ENCODE results near the gene ARVCF. TPM values are rescaled to one million over a fixed set of nuclear protein-coding genes. Genes with fewer than 3 reads are reported as not detected.
A peak's percentile ranks its signal among the peaks of the same experiment; 100 is the strongest.
"Not testable (repeated sequence)": the region's sequence is repeated elsewhere in the genome, so short reads cannot be mapped to it uniquely, and the experiment has no call there.

The ARVCF gene
- polyA plus RNA-seq, 6 donors from 2014 or later: 0.24 to 2.5 (median 0.56) TPM; not detected in 1

GRCh38 chr22:19940536-19941364, 75.9 kb downstream of the ARVCF start:
- Mint-ChIP-seq H3K36me3 (peaks cover 13 to 15% of the 10 kb centered on the region in 2 donors), H3K4me1 (peaks cover 36 to 56% (median 47%) of the 10 kb centered on the region in 3 donors), H3K27me3 (no peaks in the 10 kb centered on the region), H3K4me3 (peak overlapping the region; percentile 91 to 97 (median 96)), H3K9me3 (peaks cover 5 to 13% (median 9%) of the 10 kb centered on the region in 7 donors), H3K27ac (peak overlapping the region; percentile 47 to 96 (median 91))
- ATAC-seq (ENCODE audit: low read depth in 2 of 2): no peak
- DNase-seq: no peak

- ATAC-seq (ENCODE audit: low read depth in 2 of 2): no peak
- no peak for DNase-seq
- peak overlapping the region in 1 of 8 donors; percentile 96 for H3K4me3 Mint-ChIP-seq
- peaks cover 9 to 19% (median 13%) of the 10 kb centered on the region in 7 donors for H3K9me3 Mint-ChIP-seq
- no peaks in the 10 kb centered on the region for H3K27me3 Mint-ChIP-seq
- peak overlapping the region in 1 of 6 donors; percentile 8 for H3K27ac Mint-ChIP-seq
- peaks cover 21 to 34% (median 29%) of the 10 kb centered on the region in 3 donors for H3K4me1 Mint-ChIP-seq
- peaks cover 13 to 23% of the 10 kb centered on the region in 2 donors for H3K36me3 Mint-ChIP-seq
These were observed 78.8 kb downstream of the ARVCF start for GRCh38 chr22:19937616-19938473.

- DNase-seq (no peak), ATAC-seq (ENCODE audit: low read depth in 2 of 2) (no peak)
- H3K27me3 Mint-ChIP-seq: no peaks in the 10 kb centered on the region
- peaks cover 16 to 28% (median 24%) of the 10 kb centered on the region in 3 donors for H3K4me1 Mint-ChIP-seq
- peak overlapping the region in 2 of 6 donors; percentile 15 to 68 for H3K27ac Mint-ChIP-seq
- H3K4me3 Mint-ChIP-seq: no peak overlapping the region
- peaks cover 13 to 23% of the 10 kb centered on the region in 2 donors for H3K36me3 Mint-ChIP-seq
- peaks cover 9 to 19% (median 13%) of the 10 kb centered on the region in 7 donors for H3K9me3 Mint-ChIP-seq
These were observed 80.1 kb downstream of the ARVCF start for GRCh38 chr22:19936513-19936912.

GRCh38 chr22:19935123-19935718, 81.4 kb downstream of the ARVCF start:
- H3K27ac Mint-ChIP-seq; H3K27me3 Mint-ChIP-seq; H3K4me3 Mint-ChIP-seq; ATAC-seq (ENCODE audit: low read depth in 2 of 2); DNase-seq: not testable (repeated sequence)
- Mint-ChIP-seq H3K36me3 (peaks cover 13 to 23% of the 10 kb centered on the region in 2 donors), H3K4me1 (peaks cover 10 to 18% (median 17%) of the 10 kb centered on the region in 3 donors), H3K9me3 (peaks cover 9 to 19% (median 13%) of the 10 kb centered on the region in 7 donors)

GRCh38 chr22:19933341-19934241, 83.0 kb downstream of the ARVCF start:
- no peak for DNase-seq
- Mint-ChIP-seq H3K4me3 (no peak overlapping the region), H3K36me3 (peaks cover 13 to 23% of the 10 kb centered on the region in 2 donors), H3K9me3 (peaks cover 9 to 19% (median 13%) of the 10 kb centered on the region in 7 donors), H3K27ac (no peak overlapping the region), H3K27me3 (no peaks in the 10 kb centered on the region), H3K4me1 (peaks cover 10 to 18% (median 11%) of the 10 kb centered on the region in 3 donors)
- no peak for ATAC-seq (ENCODE audit: low read depth in 2 of 2)

GRCh38 chr22:19932367-19933206, 84.0 kb downstream of the ARVCF start:
- DNase-seq: no peak
- Mint-ChIP-seq H3K36me3 (peaks cover 18 to 31% of the 10 kb centered on the region in 2 donors), H3K4me1 (peaks cover 10 to 18% (median 11%) of the 10 kb centered on the region in 3 donors), H3K27me3 (no peaks in the 10 kb centered on the region), H3K9me3 (peaks cover 9 to 19% (median 13%) of the 10 kb centered on the region in 7 donors), H3K27ac (peak overlapping the region in 1 of 6 donors; percentile 7), H3K4me3 (no peak overlapping the region)
- ATAC-seq (ENCODE audit: low read depth in 2 of 2): no peak

- no peak for DNase-seq
- peaks cover 10 to 15% (median 11%) of the 10 kb centered on the region in 3 donors for H3K4me1 Mint-ChIP-seq
- peaks cover 5 to 14% (median 12%) of the 10 kb centered on the region in 7 donors for H3K9me3 Mint-ChIP-seq
- H3K27ac Mint-ChIP-seq: peak overlapping the region in 2 of 6 donors; percentile 41 to 47
- ATAC-seq (ENCODE audit: low read depth in 2 of 2): no peak
- no peak overlapping the region for H3K4me3 Mint-ChIP-seq
- peaks cover 11 to 23% of the 10 kb centered on the region in 2 donors for H3K36me3 Mint-ChIP-seq
- no peaks in the 10 kb centered on the region for H3K27me3 Mint-ChIP-seq
These were observed 85.1 kb downstream of the ARVCF start for GRCh38 chr22:19931514-19931913.

- no peak for DNase-seq
- peak overlapping the region in 1 of 8 donors; percentile 16 for H3K4me3 Mint-ChIP-seq
- H3K9me3 Mint-ChIP-seq: peaks cover 0 to 7% (median 6%) of the 10 kb centered on the region in 7 donors
- H3K27me3 Mint-ChIP-seq: no peaks in the 10 kb centered on the region
- H3K4me1 Mint-ChIP-seq: peaks cover 10 to 12% (median 11%) of the 10 kb centered on the region in 3 donors
- peaks cover 5 to 16% of the 10 kb centered on the region in 2 donors for H3K36me3 Mint-ChIP-seq
- H3K27ac Mint-ChIP-seq: peak overlapping the region in 2 of 6 donors; percentile 82 to 93
- ATAC-seq (ENCODE audit: low read depth in 2 of 2): no peak
These were observed 85.8 kb downstream of the ARVCF start for GRCh38 chr22:19930551-19931486.

- DNase-seq (no peak), ATAC-seq (ENCODE audit: low read depth in 2 of 2) (no peak)
- H3K27ac Mint-ChIP-seq: peak overlapping the region in 1 of 6 donors; percentile 82
- peaks cover 0 to 2% (median 0%) of the 10 kb centered on the region in 7 donors for H3K9me3 Mint-ChIP-seq
- H3K36me3 Mint-ChIP-seq: peaks cover 5 to 7% of the 10 kb centered on the region in 2 donors
- H3K4me1 Mint-ChIP-seq: peaks cover 10 to 12% (median 11%) of the 10 kb centered on the region in 3 donors
- H3K4me3 Mint-ChIP-seq: no peak overlapping the region
- H3K27me3 Mint-ChIP-seq: no peaks in the 10 kb centered on the region
These were observed 86.8 kb downstream of the ARVCF start for GRCh38 chr22:19929586-19930550.

GRCh38 chr22:19928207-19928606, 88.4 kb downstream of the ARVCF start:
- Mint-ChIP-seq H3K27ac (peak overlapping the region in 1 of 6 donors; percentile 34), H3K27me3 (no peaks in the 10 kb centered on the region), H3K9me3 (peaks cover 0 to 2% (median 0%) of the 10 kb centered on the region in 7 donors), H3K4me1 (peaks cover 8 to 16% (median 9%) of the 10 kb centered on the region in 3 donors), H3K36me3 (peaks cover 10 to 13% of the 10 kb centered on the region in 2 donors), H3K4me3 (no peak overlapping the region)
- ATAC-seq (ENCODE audit: low read depth in 2 of 2) (no peak), DNase-seq (no peak)
